OCI-LY1 (cell line): ENCODE data around the gene ADAMTSL1.

Experiments
- H2AFZ ChIP-seq: fragments of 200-600 bp; sonication (generic), shearing (Covaris generic); 2 replicates; pipeline ENCODE4 v1.6.0; 2014; ENCODE audit warnings: antibody characterized with exemption, mild to moderate bottlenecking, low read length
- H3F3A ChIP-seq: fragments of 200-600 bp; sonication (generic), shearing (Covaris generic); 2 replicates; pipeline ENCODE4 v1.6.0; 2014; ENCODE audit warnings: mild to moderate bottlenecking, antibody characterized with exemption, low read length, moderate library complexity; ENCODE audit not compliant: insufficient read depth
- H3K27ac ChIP-seq: fragments of 200-600 bp; sonication (generic); 2 replicates; pipeline ENCODE4 v1.5.1; 2014; ENCODE audit warnings: low read length, mixed run types, mild to moderate bottlenecking, low read depth; ENCODE audit not compliant: poor library complexity, severe bottlenecking
- H3K27me3 ChIP-seq: fragments of 200-600 bp; sonication (generic); 2 replicates; pipeline ENCODE4 v1.6.0; 2014; ENCODE audit warnings: antibody characterized with exemption, mild to moderate bottlenecking, low read length, moderate library complexity; ENCODE audit not compliant: insufficient read depth
- H3K36me3 ChIP-seq: fragments of 200-600 bp; sonication (generic); 2 replicates; pipeline ENCODE4 v1.6.1; 2014; ENCODE audit warnings: mild to moderate bottlenecking, antibody characterized with exemption, low read length, moderate library complexity, mixed read lengths; ENCODE audit not compliant: insufficient read depth
- H3K4me1 ChIP-seq: fragments of 200-600 bp; sonication (generic); 2 replicates; pipeline ENCODE4 v1.5.1; 2014; ENCODE audit warnings: mild to moderate bottlenecking, low read length, moderate library complexity; ENCODE audit not compliant: insufficient read depth, severe bottlenecking
- H3K4me2 ChIP-seq: fragments of 200-600 bp; sonication (generic), shearing (Covaris generic); 2 replicates; pipeline ENCODE4 v1.6.1; 2014; ENCODE audit warnings: low read length
- H3K4me3 ChIP-seq: fragments of 200-600 bp; sonication (generic); 2 replicates; pipeline ENCODE4 v1.5.1; 2014; ENCODE audit warnings: low read length, low read depth, mild to moderate bottlenecking, mixed read lengths; ENCODE audit not compliant: poor library complexity, severe bottlenecking
- H3K79me2 ChIP-seq: fragments of 200-600 bp; shearing (Covaris generic); 2 replicates; pipeline ENCODE4 v1.6.1; 2016; ENCODE audit warnings: mixed run types, low read length, mixed read lengths; ENCODE audit not compliant: insufficient read depth
- H3K9ac ChIP-seq: fragments of 200-600 bp; sonication (generic), shearing (Covaris generic); 2 replicates; pipeline ENCODE4 v1.6.1; 2014; ENCODE audit warnings: mild to moderate bottlenecking, low read length, mixed read lengths
- H3K9me2 ChIP-seq: fragments of 200-600 bp; sonication (generic), shearing (Covaris generic); 2 replicates; pipeline ENCODE4 v1.6.1; 2014; ENCODE audit warnings: low read depth, mild to moderate bottlenecking, low read length, mixed read lengths
- H3K9me3 ChIP-seq: fragments of 200-600 bp; shearing (Covaris generic); 2 replicates; pipeline ENCODE4 v1.6.1; 2014; ENCODE audit warnings: low read length, mixed read lengths
- H4K20me1 ChIP-seq: fragments of 200-600 bp; sonication (generic), shearing (Covaris generic); 2 replicates; pipeline ENCODE4 v1.6.0; 2016; ENCODE audit warnings: mild to moderate bottlenecking, low read length; ENCODE audit not compliant: insufficient read depth
- CTCF ChIP-seq: fragments of 200-600 bp; sonication (generic), shearing (Covaris generic); IDR thresholded peaks from 2 replicates; pipeline ENCODE4 v1.5.1; 2017; ENCODE audit warnings: mild to moderate bottlenecking, antibody characterized with exemption, low read length, moderate library complexity, mixed read lengths
- EZH2 ChIP-seq: fragments of 200-600 bp; sonication (generic), shearing (Covaris generic); IDR thresholded peaks from 2 replicates; pipeline ENCODE4 v1.8.0; 2017; ENCODE audit warnings: borderline replicate concordance, mixed run types, mild to moderate bottlenecking, antibody characterized with exemption, low read length, moderate library complexity, mixed read lengths

Gene ADAMTSL1

DNA sequence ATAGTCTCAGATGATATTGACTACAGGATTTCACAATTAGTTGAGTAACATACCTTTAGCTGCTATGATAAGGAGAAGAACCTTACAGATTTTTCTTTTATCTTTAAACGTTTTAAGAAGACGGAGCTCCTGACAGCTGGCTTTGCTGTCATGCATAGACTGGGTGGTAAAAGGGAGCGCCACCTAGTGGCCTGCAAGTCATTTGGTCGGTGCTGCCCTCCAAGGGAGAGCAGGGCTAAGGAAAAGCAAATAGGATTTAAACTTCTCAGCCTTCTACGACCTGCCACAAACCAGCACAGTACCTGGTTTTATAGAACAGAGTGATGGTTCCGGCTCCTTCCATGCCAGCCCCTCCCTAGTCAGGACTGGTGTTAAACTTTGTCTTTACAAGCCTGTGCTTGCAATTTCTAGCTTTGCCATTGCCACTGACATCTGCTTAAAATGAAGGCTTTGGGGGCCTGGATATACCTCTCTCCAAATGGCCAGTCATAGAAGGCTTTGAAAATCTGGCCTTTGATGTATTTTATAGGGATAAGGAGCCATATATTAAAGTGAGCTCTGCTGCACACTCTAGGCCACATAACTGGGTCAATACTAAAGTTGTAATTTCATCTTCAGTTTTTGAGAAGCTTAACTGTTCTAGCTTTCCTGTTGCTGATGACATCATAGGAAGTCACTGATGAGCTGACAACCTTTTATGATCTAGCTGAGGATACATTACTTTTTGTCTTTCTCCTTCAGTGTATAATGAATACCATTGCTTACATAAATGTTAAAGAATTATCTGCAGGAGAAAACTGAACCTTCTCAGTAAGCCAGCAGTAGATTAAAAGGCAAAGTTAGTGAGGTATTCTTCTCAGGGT, 31.1 kb upstream of the ADAMTSL1 start:
- Histone ChIP-seq H3K9me3 (no peaks in the 10 kb centered on the region), H3K27ac (no peak overlapping the region), H3F3A (no peaks in the 10 kb centered on the region), H3K27me3 (no peaks in the 10 kb centered on the region), H4K20me1 (no peaks in the 10 kb centered on the region), H3K36me3 (no peaks in the 10 kb centered on the region), H3K4me2 (no peak overlapping the region), H2AFZ (no peak overlapping the region), H3K4me3 (no peak overlapping the region), H3K79me2 (no peaks in the 10 kb centered on the region), H3K9ac (no peak overlapping the region), H3K4me1 (no peaks in the 10 kb centered on the region), H3K9me2 (no peaks in the 10 kb centered on the region)
- TF ChIP-seq CTCF: peak; percentile 87
- TF ChIP-seq EZH2: no peak

GRCh38 chr9:18447131-18447530, 26.8 kb upstream of the ADAMTSL1 start:
- TF ChIP-seq EZH2: no peak
- no peak for TF ChIP-seq CTCF
- H2AFZ ChIP-seq: no peak overlapping the region
- no peaks in the 10 kb centered on the region for H3K36me3 ChIP-seq
- no peak overlapping the region for H3K9ac ChIP-seq
- H3F3A ChIP-seq: no peaks in the 10 kb centered on the region
- H3K79me2 ChIP-seq: no peaks in the 10 kb centered on the region
- no peaks in the 10 kb centered on the region for H3K4me1 ChIP-seq
- no peak overlapping the region for H3K4me3 ChIP-seq
- H3K27me3 ChIP-seq: no peaks in the 10 kb centered on the region
- no peaks in the 10 kb centered on the region for H3K9me3 ChIP-seq
- H4K20me1 ChIP-seq: no peaks in the 10 kb centered on the region
- no peaks in the 10 kb centered on the region for H3K9me2 ChIP-seq
- no peak overlapping the region for H3K4me2 ChIP-seq
- H3K27ac ChIP-seq: no peak overlapping the region

DNA sequence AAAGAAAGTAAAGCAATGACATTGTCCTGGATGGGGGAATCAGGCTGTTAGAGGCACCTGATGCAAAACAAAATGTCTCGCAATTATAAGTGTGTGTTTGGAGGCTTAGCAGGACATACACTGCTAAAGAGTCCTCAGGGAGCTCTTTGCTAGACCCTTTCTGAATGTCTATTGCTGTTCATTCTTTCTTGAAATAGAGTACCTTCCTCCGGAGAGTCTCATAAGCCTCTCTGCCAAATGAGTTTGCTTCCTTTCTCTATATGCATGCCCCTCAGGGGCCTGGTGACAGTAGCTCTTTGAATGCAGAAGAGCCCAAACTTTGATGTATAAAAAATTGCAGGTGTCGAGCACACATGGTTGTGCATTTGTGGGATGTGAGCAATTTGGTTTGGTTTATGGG, 26.4 kb upstream of the ADAMTSL1 start:
- Histone ChIP-seq H3K9me2 (no peaks in the 10 kb centered on the region), H3K79me2 (no peaks in the 10 kb centered on the region), H3K4me2 (no peak overlapping the region), H3K27ac (no peak overlapping the region), H3F3A (no peaks in the 10 kb centered on the region), H3K36me3 (no peaks in the 10 kb centered on the region), H3K4me3 (no peak overlapping the region), H3K9me3 (no peaks in the 10 kb centered on the region), H3K4me1 (no peaks in the 10 kb centered on the region), H3K27me3 (no peaks in the 10 kb centered on the region), H4K20me1 (no peaks in the 10 kb centered on the region), H2AFZ (no peak overlapping the region), H3K9ac (no peak overlapping the region)
- TF ChIP-seq EZH2 (no peak), CTCF (no peak)
